ENCODE results near the gene AUTS2.

The AUTS2 gene

GRCh38 chr7:69764147-69764546 is 165.9 kb downstream of the AUTS2 start:
- Histone ChIP-seq H3K27me3 (ENCODE audit: insufficient read depth, low read length) (no peaks in the 10 kb centered on the region), H3K9ac (ENCODE audit: low read depth, low read length) (no peak overlapping the region), H3K4me1 (ENCODE audit: insufficient read depth, low read length) (peaks cover 11% of the 10 kb centered on the region; the same call in 1 of the 2 replicates), H3K9me3 (ENCODE audit: insufficient read depth, low read depth, low read length) (no peaks in the 10 kb centered on the region), H3K36me3 (ENCODE audit: insufficient read depth, low read length) (no peaks in the 10 kb centered on the region), H3K4me3 (ENCODE audit: low read length) (no peak overlapping the region), H3K27ac (ENCODE audit: low read depth, low read length) (no peak overlapping the region)
- 88% methylated on average over 4 of the region's 4 CpGs for WGBS

DNA sequence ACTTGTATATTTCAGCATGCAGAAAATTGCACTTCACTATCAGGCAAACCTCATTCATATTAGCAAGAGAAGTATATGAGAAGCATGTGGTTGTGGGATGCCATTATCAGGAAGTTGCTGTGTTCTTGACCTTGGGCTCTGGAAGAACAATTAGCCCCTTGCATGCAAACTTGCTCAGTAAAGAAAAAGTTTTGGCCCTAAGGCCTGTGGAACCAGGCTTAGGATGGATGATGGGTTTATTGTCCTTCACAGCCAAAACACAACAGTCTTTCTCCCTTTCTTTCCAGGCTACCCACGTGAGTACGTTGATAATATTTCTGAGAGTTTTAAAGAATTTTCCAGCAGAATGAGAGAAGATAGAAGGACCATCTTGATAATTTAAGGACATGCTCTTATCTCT is 166.4 kb downstream of the AUTS2 start:
- no peak overlapping the region for H3K4me3 ChIP-seq (ENCODE audit: low read length)
- peaks cover 11% of the 10 kb centered on the region; the same call in 1 of the 2 replicates for H3K4me1 ChIP-seq (ENCODE audit: insufficient read depth, low read length)
- no peak overlapping the region for H3K27ac ChIP-seq (ENCODE audit: low read depth, low read length)
- H3K36me3 ChIP-seq (ENCODE audit: insufficient read depth, low read length), result no peaks in the 10 kb centered on the region
- 80% methylated on average over 1 of the region's 2 CpGs for WGBS
- H3K27me3 ChIP-seq (ENCODE audit: insufficient read depth, low read length), result no peaks in the 10 kb centered on the region
- no peak overlapping the region for H3K9ac ChIP-seq (ENCODE audit: low read depth, low read length)
- H3K9me3 ChIP-seq (ENCODE audit: insufficient read depth, low read depth, low read length), result no peaks in the 10 kb centered on the region

DNA sequence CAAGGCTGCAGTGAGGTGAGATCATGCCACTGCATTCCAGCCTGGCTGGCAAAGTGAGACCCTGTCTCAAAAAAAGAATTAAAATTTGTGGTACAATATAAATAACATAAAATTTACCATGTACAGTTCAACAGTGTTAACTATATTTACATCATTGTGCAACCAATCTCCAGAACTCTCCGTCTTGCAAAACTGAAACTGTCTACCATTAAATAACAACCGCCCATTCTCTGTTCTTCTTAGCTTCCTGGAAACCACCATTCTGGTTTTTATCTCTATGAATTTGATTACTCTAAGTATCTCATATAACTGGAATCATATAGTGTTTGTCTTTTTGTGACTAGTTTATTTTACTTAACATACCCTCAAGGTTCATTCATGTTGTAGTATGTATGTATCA is 167.6 kb downstream of the AUTS2 start:
- H3K4me1 ChIP-seq (ENCODE audit: insufficient read depth, low read length), result peaks cover 15% of the 10 kb centered on the region; the same call in 1 of the 2 replicates
- no peak overlapping the region for H3K27ac ChIP-seq (ENCODE audit: low read depth, low read length)
- no peaks in the 10 kb centered on the region for H3K27me3 ChIP-seq (ENCODE audit: insufficient read depth, low read length)
- H3K36me3 ChIP-seq (ENCODE audit: insufficient read depth, low read length), result no peaks in the 10 kb centered on the region
- H3K4me3 ChIP-seq (ENCODE audit: low read length), result no peak overlapping the region
- no peaks in the 10 kb centered on the region for H3K9me3 ChIP-seq (ENCODE audit: insufficient read depth, low read depth, low read length)
- WGBS, result 97% methylated on average over 2 of the region's 2 CpGs
- no peak overlapping the region for H3K9ac ChIP-seq (ENCODE audit: low read depth, low read length)

GRCh38 chr7:69768986-69769595 is 170.8 kb downstream of the AUTS2 start:
- H3K27me3 ChIP-seq (ENCODE audit: insufficient read depth, low read length), result no peaks in the 10 kb centered on the region
- no peak overlapping the region for H3K4me3 ChIP-seq (ENCODE audit: low read length)
- H3K9me3 ChIP-seq (ENCODE audit: insufficient read depth, low read depth, low read length), result no peaks in the 10 kb centered on the region
- H3K4me1 ChIP-seq (ENCODE audit: insufficient read depth, low read length), result 0 out of 2 replicates have a peak, but pooled peaks cover 17% of the 10 kb centered on the region
- H3K9ac ChIP-seq (ENCODE audit: low read depth, low read length), result no peak overlapping the region
- H3K27ac ChIP-seq (ENCODE audit: low read depth, low read length), result no peak overlapping the region
- no CpG with 5 or more reads among the region's 1 CpG for WGBS
- H3K36me3 ChIP-seq (ENCODE audit: insufficient read depth, low read length), result no peaks in the 10 kb centered on the region

DNA sequence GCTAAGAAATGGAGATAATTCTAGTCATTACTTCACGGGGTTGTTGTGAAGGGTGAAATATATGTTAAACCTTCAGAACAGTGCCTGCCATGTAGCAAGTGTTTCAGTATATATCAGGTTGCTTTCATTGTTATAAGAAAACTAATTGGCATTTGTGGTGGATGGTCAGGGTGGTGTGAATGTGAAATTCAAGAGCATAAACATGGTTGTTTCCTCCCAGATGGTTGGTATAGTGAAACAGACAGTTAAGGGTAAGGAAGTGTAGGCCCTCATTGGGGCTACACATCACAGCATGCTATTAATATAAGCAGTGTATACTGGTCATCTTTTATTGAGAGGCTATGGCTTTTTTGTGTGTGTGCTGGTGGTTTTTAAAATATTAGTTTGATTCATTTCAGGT is 171.6 kb downstream of the AUTS2 start:
- Histone ChIP-seq H3K27ac (ENCODE audit: low read depth, low read length) (no peak overlapping the region), H3K4me3 (ENCODE audit: low read length) (no peak overlapping the region), H3K9ac (ENCODE audit: low read depth, low read length) (no peak overlapping the region), H3K4me1 (ENCODE audit: insufficient read depth, low read length) (0 out of 2 replicates have a peak, but pooled peaks cover 9% of the 10 kb centered on the region), H3K9me3 (ENCODE audit: insufficient read depth, low read depth, low read length) (no peaks in the 10 kb centered on the region), H3K27me3 (ENCODE audit: insufficient read depth, low read length) (no peaks in the 10 kb centered on the region), H3K36me3 (ENCODE audit: insufficient read depth, low read length) (no peaks in the 10 kb centered on the region)
- 93% methylated on average over 1 of the region's 1 CpG for WGBS

- H3K9ac ChIP-seq (ENCODE audit: low read depth, low read length), result no peak overlapping the region
- WGBS, result 93% methylated on average over 6 of the region's 6 CpGs
- H3K4me3 ChIP-seq (ENCODE audit: low read length), result no peak overlapping the region
- H3K27me3 ChIP-seq (ENCODE audit: insufficient read depth, low read length), result no peaks in the 10 kb centered on the region
- H3K9me3 ChIP-seq (ENCODE audit: insufficient read depth, low read depth, low read length), result no peaks in the 10 kb centered on the region
- H3K36me3 ChIP-seq (ENCODE audit: insufficient read depth, low read length), result no peaks in the 10 kb centered on the region
- no peak overlapping the region for H3K27ac ChIP-seq (ENCODE audit: low read depth, low read length)
- H3K4me1 ChIP-seq (ENCODE audit: insufficient read depth, low read length), result 0 out of 2 replicates have a peak, but pooled peaks cover 9% of the 10 kb centered on the region
These were observed 172.3 kb downstream of the AUTS2 start for GRCh38 chr7:69770613-69771012.

- Histone ChIP-seq H3K36me3 (ENCODE audit: insufficient read depth, low read length) (no peaks in the 10 kb centered on the region), H3K27ac (ENCODE audit: low read depth, low read length) (no peak overlapping the region), H3K9me3 (ENCODE audit: insufficient read depth, low read depth, low read length) (no peaks in the 10 kb centered on the region), H3K27me3 (ENCODE audit: insufficient read depth, low read length) (no peaks in the 10 kb centered on the region), H3K9ac (ENCODE audit: low read depth, low read length) (no peak overlapping the region), H3K4me1 (ENCODE audit: insufficient read depth, low read length) (0 out of 2 replicates have a peak, but pooled peaks cover 9% of the 10 kb centered on the region), H3K4me3 (ENCODE audit: low read length) (no peak overlapping the region)
- 79% methylated on average over 9 of the region's 9 CpGs for WGBS
These were observed 174.6 kb downstream of the AUTS2 start for GRCh38 chr7:69772718-69773436.

DNA sequence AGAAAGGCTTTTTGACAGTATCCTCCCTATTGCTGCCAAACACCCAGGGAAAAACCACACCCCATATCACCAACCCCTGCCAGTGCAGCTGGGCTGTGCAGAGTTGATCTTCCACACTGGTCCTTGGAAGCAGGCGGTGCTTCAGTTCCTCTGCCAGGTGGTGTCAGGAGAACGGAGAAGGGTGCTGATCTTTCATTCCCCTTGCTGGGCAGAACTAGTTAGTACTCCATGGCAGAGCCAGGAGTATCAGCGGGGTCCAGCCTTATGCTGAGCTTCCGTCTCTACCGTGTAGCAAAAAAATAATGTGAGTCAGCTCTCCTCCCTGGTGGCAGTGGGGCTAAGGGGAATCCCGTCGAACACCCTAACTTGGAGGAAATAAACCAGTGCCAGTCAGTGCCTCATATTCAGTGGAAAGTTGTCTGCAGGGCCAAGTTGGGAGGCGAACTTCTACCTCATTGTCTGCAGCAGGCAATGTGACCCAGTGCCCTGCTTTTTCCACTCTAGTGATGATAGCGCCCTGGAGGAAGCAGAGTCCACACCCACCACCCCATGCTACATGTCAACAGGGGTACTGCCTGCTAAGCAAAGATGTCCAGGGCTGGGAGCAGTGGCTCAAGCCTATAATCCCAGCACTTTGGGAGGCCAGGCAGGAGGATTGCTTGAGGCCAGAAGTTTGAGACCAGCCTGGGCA is 175.4 kb downstream of the AUTS2 start:
- Histone ChIP-seq H3K4me1 (ENCODE audit: insufficient read depth, low read length) (0 out of 2 replicates have a peak, but pooled peaks cover 9% of the 10 kb centered on the region), H3K27me3 (ENCODE audit: insufficient read depth, low read length) (no peaks in the 10 kb centered on the region), H3K9ac (ENCODE audit: low read depth, low read length) (no peak overlapping the region), H3K27ac (ENCODE audit: low read depth, low read length) (no peak overlapping the region), H3K9me3 (ENCODE audit: insufficient read depth, low read depth, low read length) (no peaks in the 10 kb centered on the region), H3K4me3 (ENCODE audit: low read length) (no peak overlapping the region), H3K36me3 (ENCODE audit: insufficient read depth, low read length) (no peaks in the 10 kb centered on the region)
- 89% methylated on average over 9 of the region's 9 CpGs for WGBS

DNA sequence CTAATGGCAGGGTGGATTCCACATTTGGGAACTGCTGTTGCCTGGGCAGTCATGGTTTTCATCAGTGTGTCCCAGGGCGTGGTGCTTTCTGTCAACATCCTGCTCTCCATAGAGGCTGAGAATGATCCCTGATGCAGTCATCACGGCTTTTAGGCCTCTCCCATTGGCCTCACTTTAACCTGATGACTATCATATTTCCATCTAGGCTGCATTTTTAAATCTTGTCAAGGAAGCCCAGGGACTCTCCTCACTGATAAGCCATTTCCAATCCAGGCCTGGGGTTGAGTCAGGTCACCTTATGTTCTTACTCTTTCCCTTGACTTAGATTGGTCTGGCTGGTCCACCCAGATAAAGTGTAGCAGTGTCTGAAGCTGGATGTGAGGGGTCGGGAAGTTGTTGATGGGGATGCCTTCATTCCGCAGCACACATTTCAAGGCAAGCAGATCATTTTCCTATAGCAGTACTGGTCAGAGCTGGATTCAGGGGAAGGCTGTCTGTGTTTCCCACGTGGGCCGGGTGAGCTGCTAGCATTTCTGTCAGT is 177.0 kb downstream of the AUTS2 start:
- 85% methylated on average over 6 of the region's 6 CpGs for WGBS
- Histone ChIP-seq H3K9ac (ENCODE audit: low read depth, low read length) (no peak overlapping the region), H3K4me1 (ENCODE audit: insufficient read depth, low read length) (peaks cover 15% of the 10 kb centered on the region; the same call in 1 of the 2 replicates), H3K36me3 (ENCODE audit: insufficient read depth, low read length) (no peaks in the 10 kb centered on the region), H3K4me3 (ENCODE audit: low read length) (no peak overlapping the region), H3K27me3 (ENCODE audit: insufficient read depth, low read length) (no peaks in the 10 kb centered on the region), H3K27ac (ENCODE audit: low read depth, low read length) (no peak overlapping the region), H3K9me3 (ENCODE audit: insufficient read depth, low read depth, low read length) (no peaks in the 10 kb centered on the region)

DNA sequence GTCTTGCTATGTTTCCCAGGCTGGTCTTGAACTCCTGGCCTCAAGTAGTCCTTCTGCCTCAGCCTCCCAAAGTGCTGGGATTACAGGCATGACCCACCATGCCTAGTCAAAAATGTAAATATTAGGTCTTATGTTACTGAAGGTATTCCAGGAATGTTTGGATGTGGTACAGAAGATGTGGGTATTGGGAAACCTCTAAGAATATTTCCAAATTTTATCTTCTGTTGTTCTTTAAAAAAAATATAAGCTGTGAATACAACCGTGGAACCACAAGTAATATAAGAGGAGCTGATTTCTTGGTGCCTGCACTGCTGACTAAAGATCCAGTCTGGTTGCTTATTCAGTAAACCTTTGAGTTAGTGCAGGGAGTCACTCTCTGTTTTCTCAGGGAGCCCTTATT is 178.3 kb downstream of the AUTS2 start:
- no peaks in the 10 kb centered on the region for H3K36me3 ChIP-seq (ENCODE audit: insufficient read depth, low read length)
- no peak overlapping the region for H3K9ac ChIP-seq (ENCODE audit: low read depth, low read length)
- H3K4me1 ChIP-seq (ENCODE audit: insufficient read depth, low read length), result peaks cover 19% of the 10 kb centered on the region
- no peak overlapping the region for H3K27ac ChIP-seq (ENCODE audit: low read depth, low read length)
- 95% methylated on average over 1 of the region's 1 CpG for WGBS
- H3K9me3 ChIP-seq (ENCODE audit: insufficient read depth, low read depth, low read length), result no peaks in the 10 kb centered on the region
- H3K4me3 ChIP-seq (ENCODE audit: low read length), result no peak overlapping the region
- H3K27me3 ChIP-seq (ENCODE audit: insufficient read depth, low read length), result no peaks in the 10 kb centered on the region

GRCh38 chr7:69778138-69778537 is 179.9 kb downstream of the AUTS2 start:
- Histone ChIP-seq H3K9ac (ENCODE audit: low read depth, low read length) (no peak overlapping the region), H3K4me3 (ENCODE audit: low read length) (no peak overlapping the region), H3K4me1 (ENCODE audit: insufficient read depth, low read length) (peaks cover 19% of the 10 kb centered on the region), H3K36me3 (ENCODE audit: insufficient read depth, low read length) (no peaks in the 10 kb centered on the region), H3K27ac (ENCODE audit: low read depth, low read length) (no peak overlapping the region), H3K27me3 (ENCODE audit: insufficient read depth, low read length) (no peaks in the 10 kb centered on the region), H3K9me3 (ENCODE audit: insufficient read depth, low read depth, low read length) (no peaks in the 10 kb centered on the region)
